HepG2 (cell line): ENCODE data around the gene HAGH. TPM values are rescaled to one million over a fixed set of nuclear protein-coding genes. Genes with fewer than 3 reads are reported as not detected.

Source experiments
- DNMT3B ChIP-seq: conservative IDR thresholded peaks from 2 replicates; pipeline ENCODE4 v1.6.1; 2016; ENCODE audit warnings: missing biosample characterization, control low read depth
- EP300 ChIP-seq, 3 experiments: sonication (generic) in 1 of 3; formaldehyde crosslinking in 1 of 3; IDR thresholded peaks; 2 replicates each; pipeline versions ENCODE4 v1.5.1 to v1.6.1; 2011 to 2020; ENCODE audit warnings: low read depth in 2 of 3, low read length in 2 of 3, borderline replicate concordance in 1 of 3, improper control_type of control experiment in 1 of 3, mild to moderate bottlenecking in 1 of 3, missing genetic modification reagents in 1 of 3, moderate library complexity in 1 of 3
- ETV6 ChIP-seq: sonication (generic); formaldehyde crosslinking; conservative IDR thresholded peaks from 2 replicates; pipeline ENCODE4 v1.4.0; 2020; ENCODE audit warnings: missing genetic modification reagents
- HOXA5 ChIP-seq: sonication (generic); formaldehyde crosslinking; IDR thresholded peaks from 2 replicates; pipeline ENCODE4 v1.4.0; 2020; ENCODE audit warnings: missing genetic modification reagents
- MLLT10 ChIP-seq: sonication (generic); formaldehyde crosslinking; IDR thresholded peaks from 2 replicates; pipeline ENCODE4 v1.4.0; 2020; ENCODE audit warnings: missing genetic modification reagents
- NCOA5 ChIP-seq: sonication (generic); formaldehyde crosslinking; IDR thresholded peaks from 2 replicates; pipeline ENCODE4 v1.4.0; 2020; ENCODE audit warnings: missing genetic modification reagents
- PITX1 ChIP-seq: sonication (generic); formaldehyde crosslinking; IDR thresholded peaks from 2 replicates; pipeline ENCODE4 v1.5.1; 2020; ENCODE audit warnings: mild to moderate bottlenecking, missing genetic modification reagents
- PRMT3 ChIP-seq: sonication (generic); formaldehyde crosslinking; IDR thresholded peaks from 2 replicates; pipeline ENCODE4 v1.8.1; 2022; ENCODE audit warnings: low read depth, mild to moderate bottlenecking, moderate library complexity, missing genetic modification reagents, borderline replicate concordance
- THAP11 ChIP-seq: IDR thresholded peaks from 2 replicates; pipeline ENCODE4 v1.6.1; 2016; ENCODE audit warnings: missing biosample characterization, missing genetic modification reagents
- ZFP36 ChIP-seq: fragments of 150-350 bp; IDR thresholded peaks from 2 replicates; pipeline ENCODE4 v1.6.1; 2018; ENCODE audit warnings: borderline replicate concordance, low read length, low read depth; ENCODE audit not compliant: partially characterized antibody
- ZMAT3 ChIP-seq: sonication (generic); formaldehyde crosslinking; conservative IDR thresholded peaks from 2 replicates; pipeline ENCODE4 v1.7.0; 2021; ENCODE audit warnings: missing genetic modification reagents
- ZNF12 ChIP-seq: sonication (generic); formaldehyde crosslinking; IDR thresholded peaks from 2 replicates; pipeline ENCODE4 v1.5.0; 2020; ENCODE audit warnings: missing genetic modification reagents
- ZNF121 ChIP-seq: sonication (generic); formaldehyde crosslinking; IDR thresholded peaks from 2 replicates; pipeline ENCODE4 v1.5.0; 2020; ENCODE audit warnings: mild to moderate bottlenecking, missing genetic modification reagents
- ZNF530 ChIP-seq: sonication (generic); formaldehyde crosslinking; IDR thresholded peaks from 2 replicates; pipeline ENCODE4 v1.5.0; 2020; ENCODE audit warnings: low read depth, mild to moderate bottlenecking, missing genetic modification reagents
- ZNF607 ChIP-seq: sonication (generic); formaldehyde crosslinking; IDR thresholded peaks from 2 replicates; pipeline ENCODE4 v1.5.1; 2020; ENCODE audit warnings: missing genetic modification reagents, mild to moderate bottlenecking, borderline replicate concordance
- polyA plus RNA-seq, 8 experiments: library from polyadenylated mRNA; depleted of rRNA in 3 of 8; stranded (reverse) in 7 of 8; unstranded in 1 of 8; fragments of >200 nt; fragmentation: Illumina TruSeq in 4 of 8; extraction: Trizol in 4 of 8; gene quantifications; 2 replicates each; pipeline versions ENCODE4 v1.2.1 to v1.2.3, GENCODE V29; 2011 to 2016; ENCODE audit warnings: low read depth in 4 of 8, missing spikeins in 1 of 8, mixed read lengths in 1 of 8; ENCODE audit not compliant: insufficient read depth in 1 of 8
- total RNA-seq, 5 experiments: library from RNA; depleted of rRNA; stranded (reverse); fragments of >200 nt; fragmentation: Illumina TruSeq; extraction: Trizol; gene quantifications; 2 replicates each; pipeline ENCODE4 v1.2.3, GENCODE V29; 2016; ENCODE audit warnings: low read depth in 1 of 5
- TF ChIP-seq, protein P1 (sequence below), 2 experiments: sonication (generic) in 1 of 2; formaldehyde crosslinking in 1 of 2; IDR thresholded peaks; 2 replicates each; pipeline versions ENCODE4 v1.5.1 to v1.6.1; 2011 to 2020; ENCODE audit warnings: borderline replicate concordance in 1 of 2, low read depth in 1 of 2, low read length in 1 of 2, mild to moderate bottlenecking in 1 of 2, missing genetic modification reagents in 1 of 2, moderate library complexity in 1 of 2
- TF ChIP-seq, protein P2 (sequence below): sonication (generic); formaldehyde crosslinking; IDR thresholded peaks from 2 replicates; pipeline ENCODE4 v1.5.0; 2020; ENCODE audit warnings: missing genetic modification reagents
- TF ChIP-seq, protein P3 (sequence below): sonication (generic); formaldehyde crosslinking; IDR thresholded peaks from 2 replicates; pipeline ENCODE4 v1.5.0; 2020; ENCODE audit warnings: missing genetic modification reagents, mild to moderate bottlenecking, borderline replicate concordance
- TF ChIP-seq, protein P4 (sequence below): sonication (generic); formaldehyde crosslinking; IDR thresholded peaks from 2 replicates; pipeline ENCODE4 v1.5.0; 2020; ENCODE audit warnings: mild to moderate bottlenecking, missing genetic modification reagents

The HAGH gene
- total and polyA plus RNA-seq, 2 of the 13 experiments (the other 11 are each of a cell fraction or from before 2014, with no cell fraction given) = 70.4 to 95.4 TPM

DNA sequence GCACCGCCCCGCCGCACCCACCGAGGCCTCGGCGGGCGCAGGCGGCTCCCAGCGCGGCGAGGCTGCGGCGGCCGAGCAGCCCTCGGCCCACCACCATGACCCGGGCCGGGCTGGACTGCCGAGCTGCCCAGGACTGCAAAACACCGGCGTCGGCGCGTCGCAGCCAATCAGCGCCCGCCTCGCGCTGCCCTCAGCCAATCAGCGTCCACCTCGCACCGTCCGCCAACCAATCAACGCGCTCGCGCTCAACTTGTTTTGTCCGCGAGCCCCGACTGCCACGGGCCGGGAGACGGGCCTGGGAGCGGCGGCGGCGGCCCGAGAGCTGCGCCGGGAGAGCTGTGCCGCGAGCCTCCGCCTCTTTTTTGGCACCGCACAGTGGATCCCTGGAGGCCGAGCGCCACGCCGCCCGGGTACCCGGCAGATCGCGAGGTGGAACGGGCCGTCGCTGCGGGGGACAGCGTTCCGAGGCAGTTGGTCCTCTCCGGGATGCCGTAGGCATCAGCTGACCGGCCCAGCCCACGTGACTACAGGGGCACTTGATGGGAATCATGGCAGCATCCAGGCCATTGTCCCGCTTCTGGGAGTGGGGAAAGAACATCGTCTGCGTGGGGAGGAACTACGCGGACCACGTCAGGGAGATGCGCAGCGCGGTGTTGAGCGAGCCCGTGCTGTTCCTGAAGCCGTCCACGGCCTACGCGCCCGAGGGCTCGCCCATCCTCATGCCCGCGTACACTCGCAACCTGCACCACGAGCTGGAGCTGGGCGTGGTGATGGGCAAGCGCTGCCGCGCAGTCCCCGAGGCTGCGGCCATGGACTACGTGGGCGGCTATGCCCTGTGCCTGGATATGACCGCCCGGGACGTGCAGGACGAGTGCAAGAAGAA lies at the start of gene HAGH, which contains the start of gene FAHD1 (continued):
- TF ChIP-seq, protein P1, sequence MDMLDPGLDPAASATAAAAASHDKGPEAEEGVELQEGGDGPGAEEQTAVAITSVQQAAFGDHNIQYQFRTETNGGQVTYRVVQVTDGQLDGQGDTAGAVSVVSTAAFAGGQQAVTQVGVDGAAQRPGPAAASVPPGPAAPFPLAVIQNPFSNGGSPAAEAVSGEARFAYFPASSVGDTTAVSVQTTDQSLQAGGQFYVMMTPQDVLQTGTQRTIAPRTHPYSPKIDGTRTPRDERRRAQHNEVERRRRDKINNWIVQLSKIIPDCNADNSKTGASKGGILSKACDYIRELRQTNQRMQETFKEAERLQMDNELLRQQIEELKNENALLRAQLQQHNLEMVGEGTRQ (IDR thresholded peaks at IDR 0.05; ENCODE audit: low read depth, low read length) = peak; percentile 99
- TF ChIP-seq, protein P1 (CRISPR knock-in tag; IDR thresholded peaks at IDR 0.05; ENCODE audit: borderline replicate concordance) = peak; percentile 100
- TF ChIP-seq ZNF121 = peak; percentile 41; the same call in 1 of the 2 replicates
- peak; percentile 54; the same call in 1 of the 2 replicates for TF ChIP-seq PITX1
- TF ChIP-seq NCOA5 (CRISPR knock-in tag) = no peak
- TF ChIP-seq ZNF607 (CRISPR knock-in tag) = peak; percentile 84
- TF ChIP-seq, protein P2, sequence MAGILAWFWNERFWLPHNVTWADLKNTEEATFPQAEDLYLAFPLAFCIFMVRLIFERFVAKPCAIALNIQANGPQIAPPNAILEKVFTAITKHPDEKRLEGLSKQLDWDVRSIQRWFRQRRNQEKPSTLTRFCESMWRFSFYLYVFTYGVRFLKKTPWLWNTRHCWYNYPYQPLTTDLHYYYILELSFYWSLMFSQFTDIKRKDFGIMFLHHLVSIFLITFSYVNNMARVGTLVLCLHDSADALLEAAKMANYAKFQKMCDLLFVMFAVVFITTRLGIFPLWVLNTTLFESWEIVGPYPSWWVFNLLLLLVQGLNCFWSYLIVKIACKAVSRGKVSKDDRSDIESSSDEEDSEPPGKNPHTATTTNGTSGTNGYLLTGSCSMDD (CRISPR knock-in tag) = no peak
- 0 out of 2 replicates have a peak, but pooled peaks have one; percentile 16 for TF ChIP-seq ETV6 (CRISPR knock-in tag)
- no peak; the same call in 1 of the 2 replicates for TF ChIP-seq PRMT3 (CRISPR knock-in tag)
- 0 out of 2 replicates have a peak, but pooled peaks have one; percentile 64 for TF ChIP-seq DNMT3B
- peak; percentile 96 for TF ChIP-seq ZMAT3 (CRISPR knock-in tag)
- TF ChIP-seq ZNF12 (CRISPR knock-in tag) = no peak
- TF ChIP-seq HOXA5 (CRISPR knock-in tag) = peak; percentile 66
- TF ChIP-seq ZFP36 = no peak
- peak; percentile 35 to 36; a peak in 2 of 4 replicates for TF ChIP-seq EP300 (IDR thresholded peaks at IDR 0.05; ENCODE audit: low read depth in 2 of 2, low read length in 2 of 2)
- TF ChIP-seq EP300 (CRISPR knock-in tag; IDR thresholded peaks at IDR 0.05; ENCODE audit: borderline replicate concordance) = peak; percentile 27; the same call in 1 of the 2 replicates
- TF ChIP-seq, protein P3, sequence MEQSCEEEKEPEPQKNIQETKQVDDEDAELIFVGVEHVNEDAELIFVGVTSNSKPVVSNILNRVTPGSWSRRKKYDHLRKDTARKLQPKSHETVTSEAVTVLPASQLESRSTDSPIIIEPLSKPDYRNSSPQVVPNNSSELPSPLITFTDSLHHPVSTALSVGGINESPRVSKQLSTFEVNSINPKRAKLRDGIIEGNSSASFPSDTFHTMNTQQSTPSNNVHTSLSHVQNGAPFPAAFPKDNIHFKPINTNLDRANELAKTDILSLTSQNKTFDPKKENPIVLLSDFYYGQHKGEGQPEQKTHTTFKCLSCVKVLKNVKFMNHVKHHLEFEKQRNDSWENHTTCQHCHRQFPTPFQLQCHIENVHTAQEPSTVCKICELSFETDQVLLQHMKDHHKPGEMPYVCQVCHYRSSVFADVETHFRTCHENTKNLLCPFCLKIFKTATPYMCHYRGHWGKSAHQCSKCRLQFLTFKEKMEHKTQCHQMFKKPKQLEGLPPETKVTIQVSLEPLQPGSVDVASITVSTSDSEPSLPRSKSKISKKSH (CRISPR knock-in tag) = peak; percentile 94
- TF ChIP-seq MLLT10 (CRISPR knock-in tag) = 0 out of 2 replicates have a peak, but pooled peaks have one; percentile 37
- no peak for TF ChIP-seq ZNF530
- peak; percentile 91 for TF ChIP-seq THAP11 (CRISPR knock-in tag)
- TF ChIP-seq, protein P4, sequence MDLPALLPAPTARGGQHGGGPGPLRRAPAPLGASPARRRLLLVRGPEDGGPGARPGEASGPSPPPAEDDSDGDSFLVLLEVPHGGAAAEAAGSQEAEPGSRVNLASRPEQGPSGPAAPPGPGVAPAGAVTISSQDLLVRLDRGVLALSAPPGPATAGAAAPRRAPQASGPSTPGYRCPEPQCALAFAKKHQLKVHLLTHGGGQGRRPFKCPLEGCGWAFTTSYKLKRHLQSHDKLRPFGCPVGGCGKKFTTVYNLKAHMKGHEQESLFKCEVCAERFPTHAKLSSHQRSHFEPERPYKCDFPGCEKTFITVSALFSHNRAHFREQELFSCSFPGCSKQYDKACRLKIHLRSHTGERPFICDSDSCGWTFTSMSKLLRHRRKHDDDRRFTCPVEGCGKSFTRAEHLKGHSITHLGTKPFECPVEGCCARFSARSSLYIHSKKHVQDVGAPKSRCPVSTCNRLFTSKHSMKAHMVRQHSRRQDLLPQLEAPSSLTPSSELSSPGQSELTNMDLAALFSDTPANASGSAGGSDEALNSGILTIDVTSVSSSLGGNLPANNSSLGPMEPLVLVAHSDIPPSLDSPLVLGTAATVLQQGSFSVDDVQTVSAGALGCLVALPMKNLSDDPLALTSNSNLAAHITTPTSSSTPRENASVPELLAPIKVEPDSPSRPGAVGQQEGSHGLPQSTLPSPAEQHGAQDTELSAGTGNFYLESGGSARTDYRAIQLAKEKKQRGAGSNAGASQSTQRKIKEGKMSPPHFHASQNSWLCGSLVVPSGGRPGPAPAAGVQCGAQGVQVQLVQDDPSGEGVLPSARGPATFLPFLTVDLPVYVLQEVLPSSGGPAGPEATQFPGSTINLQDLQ (CRISPR knock-in tag) = peak; percentile 79
